IMR-90 (cell line): ENCODE data around the gene GJA4. TPM values are rescaled to one million over a fixed set of nuclear protein-coding genes. Genes with fewer than 3 reads are reported as not detected.

Experiments used
- ATAC-seq: fragments of 200-7000 bp; cut with Tn5 transposase; 2 replicates; pipeline ENCODE4 v1.9.1; 2020; ENCODE audit warnings: low read depth, mild to moderate bottlenecking, moderate library complexity
- BruUV-seq: library from RNA; stranded (reverse); fragments of 400-500 nt; replicated peaks from 2 replicates; lab custom pipeline; 2021; lab: Mats Ljungman, UMichigan
- CTCF ChIA-PET: fragments of 300-600 bp; formaldehyde crosslinking; extraction: SDS; loops from one replicate; lab custom pipeline; 2021; ENCODE audit warnings: antibody characterized with exemption; lab: Yijun Ruan, JAX
- POLR2A ChIA-PET: fragments of 300-600 bp; sonication (Branson Sonifier 250); formaldehyde crosslinking; loops from one replicate; lab custom pipeline; 2022; ENCODE audit warnings: antibody characterized with exemption; ENCODE audit not compliant: unreplicated experiment; lab: Charles Lee
- DNase-seq: peaks from one replicate; pipeline ENCODE4 v3.0.0; 2013
- H2AFZ ChIP-seq: replicated peaks from 2 replicates; pipeline ENCODE3; 2013; ENCODE audit warnings: low read length, mild to moderate bottlenecking; ENCODE audit not compliant: poor library complexity
- H2AK5ac ChIP-seq: 2 replicates; pipeline ENCODE4 v1.6.1; 2013; ENCODE audit warnings: low read depth, low read length, inconsistent platforms
- H2AK9ac ChIP-seq: replicated peaks from 2 replicates; pipeline ENCODE3; 2013; ENCODE audit warnings: mild to moderate bottlenecking, low read depth, low read length, moderate library complexity; ENCODE audit not compliant: poor library complexity
- H2BK120ac ChIP-seq: 2 replicates; pipeline ENCODE4 v1.6.1; 2013; ENCODE audit warnings: low read depth, low read length, inconsistent platforms
- H2BK15ac ChIP-seq: 3 replicates; pipeline ENCODE4 v1.6.1; 2013; ENCODE audit warnings: low read depth, low read length, inconsistent platforms
- H2BK20ac ChIP-seq: 2 replicates; pipeline ENCODE4 v1.6.1; 2013; ENCODE audit warnings: low read depth, mild to moderate bottlenecking, inconsistent platforms, low read length, moderate library complexity
- H2BK5ac ChIP-seq: 2 replicates; pipeline ENCODE4 v1.6.1; 2013; ENCODE audit warnings: mild to moderate bottlenecking, low read depth, low read length, inconsistent platforms; ENCODE audit not compliant: poor library complexity, severe bottlenecking
- H3K14ac ChIP-seq: replicated peaks from 2 replicates; pipeline ENCODE4 v1.6.1; 2013; ENCODE audit warnings: low read depth, low read length, inconsistent platforms
- H3K18ac ChIP-seq: 2 replicates; pipeline ENCODE4 v1.6.1; 2013; ENCODE audit warnings: low read depth, low read length, control low read depth
- H3K23ac ChIP-seq: 2 replicates; pipeline ENCODE4 v1.6.1; 2013; ENCODE audit warnings: low read depth, low read length, inconsistent platforms
- H3K27ac ChIP-seq: 2 replicates; pipeline ENCODE4 v1.5.1; 2013; ENCODE audit warnings: mild to moderate bottlenecking, control low read depth, low read length; ENCODE audit not compliant: insufficient read depth
- H3K27me3 ChIP-seq: 2 replicates; pipeline ENCODE4 v1.6.1; 2013; ENCODE audit warnings: low read length; ENCODE audit not compliant: control insufficient read depth, insufficient read depth
- H3K36me3 ChIP-seq: 2 replicates; pipeline ENCODE4 v1.6.1; 2013; ENCODE audit warnings: low read length, mixed read lengths; ENCODE audit not compliant: control insufficient read depth, insufficient read depth
- H3K4ac ChIP-seq: 2 replicates; pipeline ENCODE4 v1.6.1; 2013; ENCODE audit warnings: low read depth, low read length, inconsistent platforms
- H3K4me1 ChIP-seq: 2 replicates; pipeline ENCODE4 v1.6.1; 2013; ENCODE audit warnings: low read length, mixed read lengths; ENCODE audit not compliant: control insufficient read depth, insufficient read depth
- H3K4me2 ChIP-seq: 2 replicates; pipeline ENCODE4 v1.6.1; 2013; ENCODE audit warnings: low read depth, mild to moderate bottlenecking, control low read depth, low read length, moderate library complexity
- H3K4me3 ChIP-seq: 2 replicates; pipeline ENCODE4 v1.5.1; 2013; ENCODE audit warnings: low read depth, mild to moderate bottlenecking, control low read depth, low read length, moderate library complexity; ENCODE audit not compliant: insufficient read depth
- H3K56ac ChIP-seq: 2 replicates; pipeline ENCODE4 v1.6.1; 2013; ENCODE audit warnings: low read length, inconsistent platforms; ENCODE audit not compliant: insufficient read depth; ENCODE audit errors: extremely low read depth
- H3K79me1 ChIP-seq, 2 experiments: 2 replicates each; pipeline ENCODE4 v1.6.1; 2013; ENCODE audit warnings: low read length in 2 of 2, inconsistent platforms in 1 of 2, low read depth in 1 of 2
- H3K9ac ChIP-seq: 2 replicates; pipeline ENCODE4 v1.6.1; 2013; ENCODE audit warnings: low read depth, low read length, control low read depth
- H3K9me1 ChIP-seq: 2 replicates; pipeline ENCODE4 v1.6.1; 2013; ENCODE audit warnings: low read length, inconsistent platforms; ENCODE audit not compliant: insufficient read depth
- H3K9me3 ChIP-seq: 2 replicates; pipeline ENCODE4 v1.6.1; 2013; ENCODE audit warnings: low read length; ENCODE audit not compliant: control insufficient read depth, insufficient read depth
- H4K20me1 ChIP-seq: 2 replicates; pipeline ENCODE4 v1.6.1; 2013; ENCODE audit warnings: low read length, inconsistent platforms; ENCODE audit not compliant: insufficient read depth
- H4K5ac ChIP-seq: 2 replicates; pipeline ENCODE4 v1.6.1; 2013; ENCODE audit warnings: mild to moderate bottlenecking, low read depth, low read length, control low read depth
- H4K8ac ChIP-seq, 2 experiments: 2 replicates each; pipeline ENCODE4 v1.6.1; 2013; ENCODE audit warnings: low read depth in 2 of 2, low read length in 2 of 2, control low read depth in 1 of 2, inconsistent platforms in 1 of 2
- H4K91ac ChIP-seq: 2 replicates; pipeline ENCODE4 v1.6.1; 2013; ENCODE audit warnings: low read depth, low read length, inconsistent platforms; ENCODE audit not compliant: insufficient read depth
- CHD1 ChIP-seq: IDR thresholded peaks from 2 replicates; pipeline ENCODE4 v1.6.1; 2012; ENCODE audit warnings: low read depth, low read length, improper control_type of control experiment
- NFE2L2 ChIP-seq: fragments of 150-350 bp; IDR thresholded peaks from 2 replicates; pipeline ENCODE4 v1.6.1; 2016; ENCODE audit warnings: low read depth, mild to moderate bottlenecking, low read length
- POLR2A ChIP-seq: IDR thresholded peaks from 2 replicates; pipeline ENCODE4 v1.6.1; 2012; ENCODE audit warnings: mild to moderate bottlenecking, low read depth, low read length
- RFX5 ChIP-seq: IDR thresholded peaks from 2 replicates; pipeline ENCODE4 v1.8.0; 2012; ENCODE audit warnings: low read depth, mild to moderate bottlenecking, low read length, moderate library complexity
- SMC3 ChIP-seq: fragments of 150-350 bp; IDR thresholded peaks from 2 replicates; pipeline ENCODE4 v1.6.1; 2016; ENCODE audit warnings: low read depth, mild to moderate bottlenecking, antibody characterized with exemption, low read length, moderate library complexity
- WGBS, 2 experiments: methylation state at CpG; one replicate each; pipeline versions ENCODE4 v1.1.5 to v1.1.7; 2013; ENCODE audit warnings: missing lambda C conversion rate in 2 of 2; ENCODE audit not compliant: insufficient read length in 1 of 2; ENCODE audit errors: extremely low coverage in 2 of 2; 5-methylcytosine and 5-hydroxymethylcytosine counted together
- dilution Hi-C: fragments of 300-500 bp; cut with HindIII; formaldehyde crosslinking; loops from one replicate; pipeline ENCODE4 v1.14.3; 2018; ENCODE audit warnings: low sequenced_read_pairs; ENCODE audit not compliant: unreplicated experiment
- in situ Hi-C: fragments of 300-500 bp; cut with MboI; formaldehyde crosslinking; loops from 3 replicates; pipeline ENCODE4 v1.14.3; 2019; ENCODE audit warnings: low sequenced_read_pairs, inconsistent platforms, mixed read lengths
- intact Hi-C: fragments of 100-400 bp; cut with micrococcal nuclease; formaldehyde crosslinking; loops from 2 replicates; pipeline ENCODE4 v1.10.0; 2022
- polyA plus RNA-seq, 3 experiments: library from polyadenylated mRNA; depleted of rRNA; stranded (reverse); fragments of >200 nt; gene quantifications; 2 replicates each; pipeline ENCODE4 v1.2.3, GENCODE V29; 2012; ENCODE audit warnings: low replicate concordance in 1 of 3
- total RNA-seq: library from RNA; depleted of rRNA; stranded (reverse); fragments of >200 nt; gene quantifications from 2 replicates; pipeline ENCODE4 v1.2.3, GENCODE V29; 2012
- TF ChIP-seq, protein P1 (sequence below): conservative IDR thresholded peaks from 2 replicates; pipeline ENCODE4 v1.5.1; 2012; ENCODE audit warnings: mild to moderate bottlenecking, low read depth, low read length, improper control_type of control experiment

Gene GJA4
- total and polyA plus RNA-seq, 2 of the 4 experiments (the other 2 are of a cell fraction) = not detected

GRCh38 chr1:34761776-34762307, 31.0 kb upstream of the GJA4 start:
- no peak overlapping the region for H2BK120ac ChIP-seq
- ChIA-PET POLR2A (no interaction called here), CTCF (no interaction called here)
- H3K9me3 ChIP-seq = no peaks in the 10 kb centered on the region
- dilution Hi-C loops = no loop called here
- no peaks in the 10 kb centered on the region; the same call in none of the 2 replicates for H3K27me3 ChIP-seq
- no peak overlapping the region for H3K18ac ChIP-seq
- TF ChIP-seq NFE2L2 (no peak), POLR2A (no peak), CHD1 (no peak), RFX5 (no peak), SMC3 (no peak)
- TF ChIP-seq, protein P1, sequence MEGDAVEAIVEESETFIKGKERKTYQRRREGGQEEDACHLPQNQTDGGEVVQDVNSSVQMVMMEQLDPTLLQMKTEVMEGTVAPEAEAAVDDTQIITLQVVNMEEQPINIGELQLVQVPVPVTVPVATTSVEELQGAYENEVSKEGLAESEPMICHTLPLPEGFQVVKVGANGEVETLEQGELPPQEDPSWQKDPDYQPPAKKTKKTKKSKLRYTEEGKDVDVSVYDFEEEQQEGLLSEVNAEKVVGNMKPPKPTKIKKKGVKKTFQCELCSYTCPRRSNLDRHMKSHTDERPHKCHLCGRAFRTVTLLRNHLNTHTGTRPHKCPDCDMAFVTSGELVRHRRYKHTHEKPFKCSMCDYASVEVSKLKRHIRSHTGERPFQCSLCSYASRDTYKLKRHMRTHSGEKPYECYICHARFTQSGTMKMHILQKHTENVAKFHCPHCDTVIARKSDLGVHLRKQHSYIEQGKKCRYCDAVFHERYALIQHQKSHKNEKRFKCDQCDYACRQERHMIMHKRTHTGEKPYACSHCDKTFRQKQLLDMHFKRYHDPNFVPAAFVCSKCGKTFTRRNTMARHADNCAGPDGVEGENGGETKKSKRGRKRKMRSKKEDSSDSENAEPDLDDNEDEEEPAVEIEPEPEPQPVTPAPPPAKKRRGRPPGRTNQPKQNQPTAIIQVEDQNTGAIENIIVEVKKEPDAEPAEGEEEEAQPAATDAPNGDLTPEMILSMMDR = no peak
- no peak overlapping the region for H4K8ac ChIP-seq
- DNase-seq = no peak
- no peaks in the 10 kb centered on the region for H4K20me1 ChIP-seq
- no peak overlapping the region for H2AFZ ChIP-seq
- BruUV-seq = no TSS peak
- H3K4me1 ChIP-seq = no peaks in the 10 kb centered on the region
- no peak overlapping the region for H3K27ac ChIP-seq
- no peaks in the 10 kb centered on the region for H3K79me1 ChIP-seq
- H3K36me3 ChIP-seq = no peaks in the 10 kb centered on the region
- H2AK9ac ChIP-seq = no peak overlapping the region
- no peak overlapping the region for H3K56ac ChIP-seq
- no peak overlapping the region for H3K4me3 ChIP-seq
- no peak overlapping the region for H3K9ac ChIP-seq
- H3K4ac ChIP-seq = no peak overlapping the region
- WGBS, 2 experiments = 17% methylated on average over 1 of the region's 13 CpGs; no CpG with 5 or more reads in 1 of the 2 experiments
- no peak overlapping the region for H2BK15ac ChIP-seq
- ATAC-seq = no peak
- intact Hi-C loops = no loop called here
- in situ Hi-C loops = no loop called here
- H3K9me1 ChIP-seq = no peaks in the 10 kb centered on the region
- no peak overlapping the region for H4K91ac ChIP-seq
- H2BK20ac ChIP-seq = no peak overlapping the region
- H3K14ac ChIP-seq = no peak overlapping the region
- no peak overlapping the region for H3K23ac ChIP-seq
- H4K5ac ChIP-seq = no peak overlapping the region
- no peak overlapping the region for H3K4me2 ChIP-seq
- H2AK5ac ChIP-seq = no peak overlapping the region
- H2BK5ac ChIP-seq = no peak overlapping the region
